HepG2 (cell line): ENCODE measurements around the gene ITPR1. TPM values are rescaled to one million over a fixed set of nuclear protein-coding genes. Genes with fewer than 3 reads are reported as not detected.

Experiments used
- ATAC-seq: fragments of 200-7000 bp; cut with Tn5 transposase; 3 replicates; pipeline ENCODE4 v1.9.1; 2020; ENCODE audit warnings: mild to moderate bottlenecking, moderate library complexity
- BruUV-seq: library from RNA; stranded (reverse); fragments of 400-500 nt; replicated peaks from 2 replicates; lab custom pipeline; 2021; lab: Mats Ljungman, UMichigan
- CTCF ChIA-PET: fragments of 300-600 bp; formaldehyde crosslinking; extraction: SDS; loops from one replicate; lab custom pipeline; 2021; ENCODE audit warnings: low total read pairs, inconsistent platforms, low intra/inter-chr PET ratio; lab: Yijun Ruan, JAX
- POLR2A ChIA-PET: fragments of 350-600 bp; sonication (Branson Sonifier 250); formaldehyde crosslinking; loops from one replicate; lab custom pipeline; 2020; ENCODE audit warnings: antibody characterized with exemption, inconsistent platforms; lab: Yijun Ruan, JAX
- DNase-seq: peaks from one replicate; pipeline ENCODE4 v3.0.0-alpha.2; 2015; ENCODE audit warnings: low spot score
- FAIRE-seq: peaks from 3 replicates; lab custom pipeline; 2011; peaks lifted over from hg19 to GRCh38; lab: Jason Lieb, UNC
- H2AFZ ChIP-seq: one replicate; pipeline ENCODE4 v1.6.1; 2011; ENCODE audit warnings: low read length, inconsistent platforms
- H3K27ac ChIP-seq: fragments of 300-600 bp; 3 replicates; pipeline ENCODE4 v1.8.0; 2011; ENCODE audit warnings: mixed run types, mild to moderate bottlenecking, mixed read lengths, low read length, inconsistent platforms; ENCODE audit not compliant: insufficient read depth; ENCODE audit errors: extremely low read length
- H3K27me3 ChIP-seq, 2 experiments: fragments of 200-600 bp in 1 of 2; 2 replicates in 1 of 2; 3 replicates in 1 of 2; pipeline versions ENCODE4 v1.6.0 to v1.8.0; 2011; ENCODE audit warnings: low read length in 2 of 2, mild to moderate bottlenecking in 2 of 2, moderate library complexity in 2 of 2, inconsistent platforms in 1 of 2; ENCODE audit not compliant: insufficient read depth in 2 of 2, control insufficient read depth in 1 of 2
- H3K36me3 ChIP-seq, 2 experiments: fragments of 200-600 bp in 1 of 2; replicated peaks in 1 of 2; 2 replicates in 1 of 2; 3 replicates in 1 of 2; pipeline versions ENCODE4 v1.5.1 to v1.8.0; 2011; ENCODE audit warnings: low read length in 2 of 2, inconsistent platforms in 1 of 2; ENCODE audit not compliant: insufficient read depth in 2 of 2, control insufficient read depth in 1 of 2
- H3K4me1 ChIP-seq: 2 replicates; pipeline ENCODE4 v1.5.1; 2012; ENCODE audit warnings: low read length, inconsistent platforms; ENCODE audit not compliant: insufficient read depth
- H3K4me2 ChIP-seq: 2 replicates; pipeline ENCODE4 v1.6.0; 2011; ENCODE audit warnings: low read depth, low read length, inconsistent platforms
- H3K4me3 ChIP-seq, 3 experiments: fragments of 200-600 bp in 1 of 3; sonication (generic), shearing (Covaris generic) in 1 of 3; replicated peaks in 1 of 3; 2 replicates each; pipeline ENCODE4 v1.5.1; 2011 to 2016; ENCODE audit warnings: low read length in 3 of 3, inconsistent platforms in 2 of 3, low read depth in 2 of 3, mild to moderate bottlenecking in 2 of 3, control low read depth in 1 of 3, mixed read lengths in 1 of 3; ENCODE audit not compliant: insufficient read depth in 1 of 3
- H3K79me2 ChIP-seq: one replicate; pipeline ENCODE4 v1.6.1; 2011; ENCODE audit warnings: low read length, inconsistent platforms; ENCODE audit not compliant: insufficient read depth
- H3K9ac ChIP-seq: 2 replicates; pipeline ENCODE4 v1.6.0; 2011; ENCODE audit warnings: mild to moderate bottlenecking, low read depth, low read length, inconsistent platforms; ENCODE audit not compliant: insufficient read depth
- H3K9me3 ChIP-seq: 2 replicates; pipeline ENCODE4 v1.5.1; 2012; ENCODE audit warnings: mild to moderate bottlenecking, low read length
- H4K20me1 ChIP-seq: 2 replicates; pipeline ENCODE4 v1.6.0; 2011; ENCODE audit warnings: inconsistent platforms, mild to moderate bottlenecking, low read length, moderate library complexity; ENCODE audit not compliant: insufficient read depth
- CBFB ChIP-seq: sonication (generic); formaldehyde crosslinking; IDR thresholded peaks from 2 replicates; pipeline ENCODE4 v1.4.0; 2020; ENCODE audit warnings: missing genetic modification reagents
- CREM ChIP-seq, 2 experiments: sonication (generic) in 1 of 2; formaldehyde crosslinking in 1 of 2; IDR thresholded peaks; 2 replicates each; pipeline versions ENCODE4 v1.4.0 to v1.6.1; 2016 to 2020; ENCODE audit warnings: antibody characterized with exemption in 1 of 2, mild to moderate bottlenecking in 1 of 2, missing genetic modification reagents in 1 of 2
- FOXP1 ChIP-seq, 2 experiments: fragments of 450-650 bp in 1 of 2; IDR thresholded peaks; 2 replicates each; pipeline ENCODE4 v1.6.1; 2017 to 2018; ENCODE audit warnings: antibody characterized with exemption in 1 of 2
- ISX ChIP-seq: sonication (generic); formaldehyde crosslinking; conservative IDR thresholded peaks from 2 replicates; pipeline ENCODE4 v1.5.0; 2020; ENCODE audit warnings: missing genetic modification reagents
- MEIS1 ChIP-seq: sonication (generic); formaldehyde crosslinking; IDR thresholded peaks from 2 replicates; pipeline ENCODE4 v1.9.0; 2021; ENCODE audit warnings: mild to moderate bottlenecking, missing genetic modification reagents, moderate library complexity, borderline replicate concordance
- MIER2 ChIP-seq: IDR thresholded peaks from 2 replicates; pipeline ENCODE4 v1.6.1; 2016; ENCODE audit warnings: missing biosample characterization, missing genetic modification reagents
- MYPOP ChIP-seq: sonication (generic); formaldehyde crosslinking; IDR thresholded peaks from 2 replicates; pipeline ENCODE4 v1.8.1; 2023; ENCODE audit warnings: mild to moderate bottlenecking, moderate library complexity, missing genetic modification reagents
- NFKB2 ChIP-seq: sonication (generic); formaldehyde crosslinking; IDR thresholded peaks from 2 replicates; pipeline ENCODE4 v1.4.0; 2020; ENCODE audit warnings: missing genetic modification reagents, borderline replicate concordance
- PRDM10 ChIP-seq: sonication (generic); formaldehyde crosslinking; IDR thresholded peaks from 2 replicates; pipeline ENCODE4 v1.4.0; 2020; ENCODE audit warnings: low read depth, missing genetic modification reagents
- SAP130 ChIP-seq: IDR thresholded peaks from 2 replicates; pipeline ENCODE4 v1.6.1; 2016; ENCODE audit warnings: low read depth
- SMARCC2 ChIP-seq: fragments of 450-650 bp; IDR thresholded peaks from 2 replicates; pipeline ENCODE4 v1.6.1; 2017; ENCODE audit warnings: antibody characterized with exemption, mild to moderate bottlenecking
- ZNF205 ChIP-seq: IDR thresholded peaks from 2 replicates; pipeline ENCODE4 v1.6.1; 2018; ENCODE audit warnings: missing biosample characterization, missing genetic modification reagents
- ZNF883 ChIP-seq: sonication (generic); formaldehyde crosslinking; IDR thresholded peaks from 2 replicates; pipeline ENCODE4 v1.5.1; 2020; ENCODE audit warnings: mild to moderate bottlenecking, missing genetic modification reagents; ENCODE audit errors: not compliant biosample characterization
- WGBS: methylation state at CpG from one replicate; pipeline ENCODE4 v1.1.6; 2017; ENCODE audit warnings: low lambda C conversion rate; 5-methylcytosine and 5-hydroxymethylcytosine counted together
- in situ Hi-C: cut with HindIII; loops from 2 replicates; pipeline ENCODE4 v1.10.0; 2017; ENCODE audit warnings: low pct_unique_long_range_greater_than_20kb; ENCODE audit not compliant: extremely low pct_ligation_motif_present
- intact Hi-C: fragments of 100-400 bp; cut with micrococcal nuclease; formaldehyde crosslinking; loops from one replicate; pipeline ENCODE4 v1.10.0; 2022; ENCODE audit not compliant: unreplicated experiment
- polyA plus RNA-seq, 8 experiments: library from polyadenylated mRNA; depleted of rRNA in 3 of 8; stranded (reverse) in 7 of 8; unstranded in 1 of 8; fragments of >200 nt; fragmentation: Illumina TruSeq in 4 of 8; extraction: Trizol in 4 of 8; gene quantifications; 2 replicates each; pipeline versions ENCODE4 v1.2.1 to v1.2.3, GENCODE V29; 2011 to 2016; ENCODE audit warnings: low read depth in 4 of 8, missing spikeins in 1 of 8, mixed read lengths in 1 of 8; ENCODE audit not compliant: insufficient read depth in 1 of 8
- total RNA-seq, 5 experiments: library from RNA; depleted of rRNA; stranded (reverse); fragments of >200 nt; fragmentation: Illumina TruSeq; extraction: Trizol; gene quantifications; 2 replicates each; pipeline ENCODE4 v1.2.3, GENCODE V29; 2016; ENCODE audit warnings: low read depth in 1 of 5
- TF ChIP-seq, protein P1 (sequence below): sonication (generic); formaldehyde crosslinking; IDR thresholded peaks from 2 replicates; pipeline ENCODE4 v1.4.0; 2020; ENCODE audit warnings: mild to moderate bottlenecking, missing genetic modification reagents
- TF ChIP-seq, protein P2 (sequence below): fragments of 450-650 bp; IDR thresholded peaks from 2 replicates; pipeline ENCODE4 v1.6.1; 2017; ENCODE audit warnings: mild to moderate bottlenecking

Gene ITPR1
- total and polyA plus RNA-seq, 2 of the 13 experiments (the other 11 are each of a cell fraction or from before 2014, with no cell fraction given): 10.0 to 11.4 TPM

DNA sequence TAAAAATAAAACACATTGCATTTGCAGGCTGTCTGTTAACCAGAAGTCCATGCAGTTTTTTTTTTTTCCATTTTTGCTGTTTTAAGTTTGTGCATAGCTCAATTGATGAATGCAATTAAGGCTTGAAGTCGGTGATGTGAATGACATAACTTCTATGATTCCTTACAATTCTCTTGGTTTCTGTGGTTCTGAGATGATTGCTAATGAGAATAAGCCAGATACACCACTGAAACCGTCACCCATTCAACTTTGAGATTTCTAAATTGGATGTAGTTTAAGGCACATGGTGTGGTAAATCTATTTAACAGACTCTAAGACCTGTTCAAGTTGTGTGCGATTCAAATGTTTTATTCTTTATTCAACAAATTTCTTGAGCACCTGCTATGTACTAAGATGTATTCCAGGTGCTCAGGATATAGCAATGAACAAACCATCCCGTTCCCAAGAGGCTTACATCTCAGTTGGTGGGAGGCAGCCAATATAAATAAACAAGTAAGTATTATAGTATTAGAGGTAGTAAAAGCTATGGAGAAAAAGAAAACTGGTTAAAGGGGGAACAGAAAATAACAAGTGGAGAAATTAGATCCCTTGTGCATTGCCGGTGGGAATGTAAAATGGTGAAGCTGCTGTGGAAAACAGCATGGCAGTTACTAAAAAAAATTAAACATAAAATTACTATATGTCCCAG lies 4.0 kb downstream of the ITPR1 start:
- H2AFZ ChIP-seq: no peak overlapping the region
- TF ChIP-seq ISX (CRISPR knock-in tag) (no peak), PRDM10 (CRISPR knock-in tag) (no peak), MIER2 (CRISPR knock-in tag) (no peak), FOXP1 (IDR thresholded peaks at IDR 0.05) (no peak), FOXP1 (CRISPR knock-in tag; IDR thresholded peaks at IDR 0.05) (no peak), SMARCC2 (no peak), MEIS1 (CRISPR knock-in tag) (no peak), ZNF883 (CRISPR knock-in tag) (no peak), ZNF205 (no peak), CBFB (CRISPR knock-in tag) (no peak), NFKB2 (CRISPR knock-in tag) (no peak), MYPOP (no peak), SAP130 (CRISPR knock-in tag) (no peak), CREM (IDR thresholded peaks at IDR 0.05) (no peak), CREM (CRISPR knock-in tag; IDR thresholded peaks at IDR 0.05) (no peak)
- TF ChIP-seq, protein P1, sequence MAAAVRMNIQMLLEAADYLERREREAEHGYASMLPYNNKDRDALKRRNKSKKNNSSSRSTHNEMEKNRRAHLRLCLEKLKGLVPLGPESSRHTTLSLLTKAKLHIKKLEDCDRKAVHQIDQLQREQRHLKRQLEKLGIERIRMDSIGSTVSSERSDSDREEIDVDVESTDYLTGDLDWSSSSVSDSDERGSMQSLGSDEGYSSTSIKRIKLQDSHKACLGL (CRISPR knock-in tag): no peak
- TF ChIP-seq, protein P2, sequence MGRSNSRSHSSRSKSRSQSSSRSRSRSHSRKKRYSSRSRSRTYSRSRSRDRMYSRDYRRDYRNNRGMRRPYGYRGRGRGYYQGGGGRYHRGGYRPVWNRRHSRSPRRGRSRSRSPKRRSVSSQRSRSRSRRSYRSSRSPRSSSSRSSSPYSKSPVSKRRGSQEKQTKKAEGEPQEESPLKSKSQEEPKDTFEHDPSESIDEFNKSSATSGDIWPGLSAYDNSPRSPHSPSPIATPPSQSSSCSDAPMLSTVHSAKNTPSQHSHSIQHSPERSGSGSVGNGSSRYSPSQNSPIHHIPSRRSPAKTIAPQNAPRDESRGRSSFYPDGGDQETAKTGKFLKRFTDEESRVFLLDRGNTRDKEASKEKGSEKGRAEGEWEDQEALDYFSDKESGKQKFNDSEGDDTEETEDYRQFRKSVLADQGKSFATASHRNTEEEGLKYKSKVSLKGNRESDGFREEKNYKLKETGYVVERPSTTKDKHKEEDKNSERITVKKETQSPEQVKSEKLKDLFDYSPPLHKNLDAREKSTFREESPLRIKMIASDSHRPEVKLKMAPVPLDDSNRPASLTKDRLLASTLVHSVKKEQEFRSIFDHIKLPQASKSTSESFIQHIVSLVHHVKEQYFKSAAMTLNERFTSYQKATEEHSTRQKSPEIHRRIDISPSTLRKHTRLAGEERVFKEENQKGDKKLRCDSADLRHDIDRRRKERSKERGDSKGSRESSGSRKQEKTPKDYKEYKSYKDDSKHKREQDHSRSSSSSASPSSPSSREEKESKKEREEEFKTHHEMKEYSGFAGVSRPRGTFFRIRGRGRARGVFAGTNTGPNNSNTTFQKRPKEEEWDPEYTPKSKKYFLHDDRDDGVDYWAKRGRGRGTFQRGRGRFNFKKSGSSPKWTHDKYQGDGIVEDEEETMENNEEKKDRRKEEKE: no peak
- BruUV-seq: no TSS peak
- H3K36me3 ChIP-seq: peaks cover 0 to 4% of the 10 kb centered on the region in 2 experiments; a peak in 1 of 5 replicates
- in situ Hi-C loops (loop anchor here (5.0 kb wide), 1 partner anchor 70 kb away; no protein-coding TSS in a partner anchor), intact Hi-C loops (loop anchor here (10.0 kb wide), 1 partner anchor 138 kb away; no protein-coding TSS in a partner anchor)
- no peak for DNase-seq
- no peak for FAIRE-seq
- H3K4me1 ChIP-seq: peaks cover 61% of the 10 kb centered on the region
- no peaks in the 10 kb centered on the region; a peak in 1 of 5 replicates for H3K27me3 ChIP-seq
- no peak for ATAC-seq
- H4K20me1 ChIP-seq: no peaks in the 10 kb centered on the region
- H3K79me2 ChIP-seq: peaks cover 4% of the 10 kb centered on the region
- H3K9me3 ChIP-seq: no peaks in the 10 kb centered on the region
- H3K4me3 ChIP-seq: no peak overlapping the region
- POLR2A ChIA-PET: no interaction called here
- 77% methylated on average over 5 of the region's 5 CpGs for WGBS
- H3K27ac ChIP-seq: no peak overlapping the region
- CTCF ChIA-PET: no interaction called here
- no peak overlapping the region for H3K9ac ChIP-seq
- H3K4me2 ChIP-seq: no peak overlapping the region
